ENCODE data around the gene TAS2R38.

Gene TAS2R38

DNA sequence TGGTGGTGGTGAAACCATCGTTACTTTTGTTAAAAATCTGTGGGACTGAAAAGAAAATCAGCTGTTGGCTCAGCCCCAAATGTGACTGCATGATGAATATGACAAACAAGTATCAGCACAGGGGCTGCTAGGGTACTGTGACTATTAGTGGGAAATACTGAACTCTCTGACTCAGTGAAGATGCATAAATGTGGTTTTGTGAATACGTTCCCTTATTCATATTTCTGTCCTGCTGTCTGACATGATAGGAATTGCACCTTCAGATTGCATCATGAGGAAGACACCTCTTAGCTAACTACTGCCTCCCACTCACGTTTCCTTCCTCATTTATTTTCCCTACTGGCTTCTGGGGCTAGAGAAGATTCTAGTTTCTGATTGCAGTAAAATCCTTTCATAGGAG is 28.2 kb downstream of the TAS2R38 start:
- POLR2A ChIA-PET (ENCODE audit: low non-redundant PET) = no interaction called here
- CTCF ChIA-PET = no interaction called here
- TF ChIP-seq CTCF (conservative IDR thresholded peaks at IDR 0.05; ENCODE audit: low read depth) = no peak
- DNase-seq (ENCODE audit: low spot score) = peak; percentile 44
- H3K27ac ChIP-seq = no peak overlapping the region

DNA sequence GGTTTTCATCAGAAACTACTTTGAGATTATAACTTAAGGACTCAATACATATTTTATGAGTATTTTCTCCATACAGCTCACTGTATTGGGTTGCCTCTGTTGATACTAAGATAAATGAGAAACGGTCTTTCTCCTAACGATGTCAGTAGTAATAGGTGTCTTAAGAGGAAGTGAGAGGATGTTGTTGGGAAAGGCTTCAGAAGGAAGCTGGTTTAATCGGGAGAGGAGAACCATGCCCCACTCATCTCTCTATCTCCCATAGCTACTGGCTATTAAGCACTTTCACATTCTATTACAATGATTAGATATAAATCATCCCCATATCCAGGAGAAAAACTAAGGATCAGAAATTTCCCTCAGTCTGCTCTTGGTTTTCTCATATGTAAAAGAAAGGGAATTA is 28.8 kb downstream of the TAS2R38 start:
- ChIA-PET POLR2A (ENCODE audit: low non-redundant PET) (no interaction called here), CTCF (no interaction called here)
- no peak overlapping the region for H3K27ac ChIP-seq
- no peak for TF ChIP-seq CTCF (conservative IDR thresholded peaks at IDR 0.05; ENCODE audit: low read depth)
- no peak for DNase-seq (ENCODE audit: low spot score)

GRCh38 chr7:141943846-141944245 is 29.7 kb downstream of the TAS2R38 start:
- CTCF ChIA-PET = no interaction called here
- DNase-seq (ENCODE audit: low spot score) = no peak
- TF ChIP-seq CTCF (conservative IDR thresholded peaks at IDR 0.05; ENCODE audit: low read depth) = no peak
- H3K27ac ChIP-seq = no peak overlapping the region
- POLR2A ChIA-PET (ENCODE audit: low non-redundant PET) = no interaction called here

DNA sequence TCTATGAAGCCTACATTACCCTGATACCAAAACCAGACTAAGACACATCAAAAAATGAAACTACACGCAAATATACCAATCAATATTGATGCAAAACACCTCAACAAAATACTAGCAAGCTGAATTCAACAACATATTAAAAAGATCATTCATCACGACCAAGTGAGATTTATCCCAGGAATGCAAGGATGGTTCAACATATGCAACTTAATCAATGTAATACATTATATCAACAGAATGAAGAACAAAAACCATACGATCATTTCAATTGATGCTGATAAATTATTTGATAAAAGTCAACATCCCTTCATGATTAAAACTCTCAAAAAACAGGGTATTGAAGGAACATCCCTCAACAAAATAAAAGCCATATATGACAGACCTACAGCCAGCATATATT is 32.5 kb downstream of the TAS2R38 start:
- POLR2A ChIA-PET (ENCODE audit: low non-redundant PET) = no interaction called here
- no peak overlapping the region for H3K27ac ChIP-seq
- DNase-seq (ENCODE audit: low spot score) = no peak
- no peak for TF ChIP-seq CTCF (conservative IDR thresholded peaks at IDR 0.05; ENCODE audit: low read depth)
- CTCF ChIA-PET = no interaction called here

DNA sequence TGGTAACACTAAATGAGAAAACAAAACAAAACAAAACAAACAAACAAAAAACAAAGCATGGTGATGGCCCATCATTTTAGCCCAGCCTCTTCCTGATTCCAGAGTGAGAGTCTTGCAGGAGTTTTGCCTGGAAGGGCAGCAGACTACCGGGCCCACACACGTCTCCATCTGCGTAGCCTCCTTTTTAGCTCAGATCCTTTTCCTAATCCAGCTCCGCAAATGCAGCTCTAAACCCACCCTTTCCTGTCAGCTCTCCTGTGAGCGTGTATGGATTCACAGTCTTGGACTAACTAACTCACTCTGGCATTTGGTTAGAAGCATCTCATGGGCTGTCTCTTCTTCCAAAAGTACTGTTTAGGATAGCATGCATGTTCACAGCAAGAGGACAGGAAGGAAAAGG is 43.4 kb downstream of the TAS2R38 start:
- ChIA-PET POLR2A (ENCODE audit: low non-redundant PET) (no interaction called here), CTCF (no interaction called here)
- DNase-seq (ENCODE audit: low spot score) = no peak
- H3K27ac ChIP-seq = no peak overlapping the region
- no peak for TF ChIP-seq CTCF (conservative IDR thresholded peaks at IDR 0.05; ENCODE audit: low read depth)

DNA sequence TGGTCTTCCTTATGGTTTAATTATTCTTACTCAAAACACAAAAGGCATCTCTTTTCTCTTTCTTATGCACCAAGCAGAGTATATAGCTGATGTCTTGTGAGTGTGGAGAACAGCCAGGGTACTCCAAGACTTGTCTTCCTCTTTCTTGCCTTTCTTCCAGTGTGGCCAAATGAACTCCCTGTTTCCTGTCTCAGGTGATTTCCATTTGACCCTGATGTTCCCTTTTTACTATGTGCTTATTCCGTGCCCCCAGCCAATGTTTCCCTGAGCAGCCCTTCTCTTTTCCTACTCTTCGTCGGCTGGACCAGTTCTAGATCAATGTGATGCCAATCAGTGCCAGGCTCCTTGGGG is 44.8 kb downstream of the TAS2R38 start:
- no peak overlapping the region for H3K27ac ChIP-seq
- DNase-seq (ENCODE audit: low spot score) = no peak
- CTCF ChIA-PET = no interaction called here
- TF ChIP-seq CTCF (conservative IDR thresholded peaks at IDR 0.05; ENCODE audit: low read depth) = no peak
- POLR2A ChIA-PET (ENCODE audit: low non-redundant PET) = no interaction called here

DNA sequence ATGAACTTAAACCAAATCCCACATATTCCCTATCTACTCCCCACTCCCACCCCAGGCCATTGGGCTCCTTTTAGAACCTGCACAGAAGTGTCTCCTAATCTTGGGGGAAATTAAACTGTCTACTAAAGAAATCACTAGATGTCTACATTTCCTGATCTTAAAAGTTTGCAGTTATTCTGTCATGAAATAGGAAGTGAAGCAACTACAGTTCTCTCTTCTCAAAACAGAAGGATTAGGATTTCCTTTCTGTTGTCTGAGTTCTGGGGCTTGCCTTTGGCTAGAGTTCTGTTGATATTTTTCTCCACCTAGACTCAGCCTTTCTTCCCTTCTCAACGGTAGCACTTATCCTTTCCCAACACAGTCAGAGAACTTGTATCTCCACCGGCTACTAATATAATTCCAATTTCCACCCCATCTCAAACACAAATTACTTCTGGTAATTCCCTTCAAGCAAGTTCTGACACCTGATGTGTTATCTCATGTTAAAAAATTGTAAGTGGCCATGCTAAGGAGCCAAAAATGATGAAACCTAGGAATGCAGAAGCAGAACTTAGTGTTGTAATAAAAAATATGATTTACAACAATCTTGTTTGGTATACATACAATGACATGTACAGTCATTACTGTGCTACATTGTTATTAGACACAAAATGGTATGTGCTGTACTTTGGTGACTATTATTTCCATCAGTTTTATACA is 45.3 kb downstream of the TAS2R38 start:
- H3K27ac ChIP-seq = no peak overlapping the region
- CTCF ChIA-PET = no interaction called here

More for the DNA sequence above, 45.3 kb downstream of the TAS2R38 start:
- no peak for TF ChIP-seq CTCF (conservative IDR thresholded peaks at IDR 0.05; ENCODE audit: low read depth)
- DNase-seq (ENCODE audit: low spot score) = no peak
- POLR2A ChIA-PET (ENCODE audit: low non-redundant PET) = no interaction called here

Data from RWPE1 (cell line).